Measurements from ENCODE around the gene TSGA10IP. TPM values are rescaled to one million over a fixed set of nuclear protein-coding genes. Genes with fewer than 3 reads are reported as not detected.

The TSGA10IP gene
- total and polyA plus RNA-seq, 10 of the 15 experiments (the other 5 are each of a cell fraction or from before 2014, with no cell fraction given) = not detected

GRCh38 chr11:65962141-65962564, 16.9 kb downstream of the TSGA10IP start:
- Histone ChIP-seq H3K27me3 (replicated peaks in 1 of 2; ENCODE audit: control insufficient read depth in 2 of 2, insufficient read depth in 2 of 2, low read length in 1 of 2) (no peaks in the 10 kb centered on the region), H4K20me1 (ENCODE audit: control insufficient read depth, insufficient read depth) (no peaks in the 10 kb centered on the region; the same call in 1 of the 2 replicates), H3K27ac (ENCODE audit: control insufficient read depth, insufficient read depth) (peak overlapping the region; percentile 56), H3K4me1 (ENCODE audit: control insufficient read depth, insufficient read depth, low read length) (peaks cover 9% of the 10 kb centered on the region), H3K9me3 (replicated peaks; ENCODE audit: control insufficient read depth, insufficient read depth, low read length) (no peaks in the 10 kb centered on the region), H3K4me3 (peak overlapping the region; percentile 95), H3K9ac (ENCODE audit: control insufficient read depth, insufficient read depth, low read length) (peak overlapping the region; percentile 98), H3K4me2 (ENCODE audit: control insufficient read depth, insufficient read depth) (peak overlapping the region; percentile 88), H2AFZ (ENCODE audit: control insufficient read depth, low read depth, low read length) (no peak overlapping the region), H3K79me2 (ENCODE audit: control insufficient read depth, insufficient read depth, low read length) (peaks cover 32% of the 10 kb centered on the region), H3K36me3 (ENCODE audit: control insufficient read depth in 2 of 2, insufficient read depth in 2 of 2, low read length in 1 of 2) (peaks cover 22 to 23% of the 10 kb centered on the region in 2 experiments; a peak in 3 of 4 replicates)
- in situ Hi-C loops (cut with MboI) = no loop called here
- BruUV-seq (replicated peaks) = TSS peak; percentile 73
- CTCF ChIA-PET = interaction anchor here (1.2 to 4.4 kb wide), 3 partner anchors 28 to 77 kb away, joined by 3 to 30 read pairs (median 23); partner anchors contain the start of genes CCDC85B and FIBP
- ATAC-seq = no peak; the same call in 2 of the 3 replicates
- SMC1A ChIA-PET (ENCODE audit: uncharacterized antibody, unreplicated experiment) = interaction anchor here (1.1 kb wide), 1 partner anchor 72 kb away, joined by 3 read pairs; the partner anchor contains the start of gene CCDC85B
- intact Hi-C loops (cut with micrococcal nuclease; ENCODE audit: unreplicated experiment) = no loop called here
- POLR2A ChIA-PET = interaction anchor here (0.7 to 1.5 kb wide), 2 partner anchors 63 to 74 kb away, joined by 3 to 7 read pairs; partner anchors contain the start of gene FIBP
- under 1% methylated on average over 11 of the region's 13 CpGs for WGBS (ENCODE audit: insufficient coverage, insufficient replicate concordance, low lambda C conversion rate, missing lambda C conversion rate)
- TF ChIP-seq CREM (IDR thresholded peaks at IDR 0.05; ENCODE audit: low read depth) = peak; percentile 5; the same call in 1 of the 2 replicates
- TF ChIP-seq JUNB (IDR thresholded peaks at IDR 0.05) = no peak
- no peak for DNase-seq (ENCODE audit: low read depth, low spot score)
- FAIRE-seq = no peak
- RAD21 ChIA-PET (ENCODE audit: unreplicated experiment) = interaction anchor here (1.1 to 1.2 kb wide), 3 partner anchors 71 to 103 kb away, joined by 5 to 7 read pairs (median 6); partner anchors contain the start of genes CCDC85B, FIBP and MUS81

GRCh38 chr11:65964906-65965305, 19.6 kb downstream of the TSGA10IP start:
- Histone ChIP-seq H3K4me2 (ENCODE audit: control insufficient read depth, insufficient read depth) (no peak overlapping the region), H4K20me1 (ENCODE audit: control insufficient read depth, insufficient read depth) (no peaks in the 10 kb centered on the region; the same call in 1 of the 2 replicates), H3K9ac (ENCODE audit: control insufficient read depth, insufficient read depth, low read length) (no peak overlapping the region), H3K36me3 (ENCODE audit: control insufficient read depth in 2 of 2, insufficient read depth in 2 of 2, low read length in 1 of 2) (peaks cover 32 to 33% of the 10 kb centered on the region in 2 experiments; a peak in 3 of 4 replicates), H3K9me3 (replicated peaks; ENCODE audit: control insufficient read depth, insufficient read depth, low read length) (no peaks in the 10 kb centered on the region), H3K27me3 (replicated peaks in 1 of 2; ENCODE audit: control insufficient read depth in 2 of 2, insufficient read depth in 2 of 2, low read length in 1 of 2) (no peaks in the 10 kb centered on the region), H2AFZ (ENCODE audit: control insufficient read depth, low read depth, low read length) (no peak overlapping the region), H3K79me2 (ENCODE audit: control insufficient read depth, insufficient read depth, low read length) (peaks cover 32% of the 10 kb centered on the region), H3K4me3 (no peak overlapping the region), H3K27ac (ENCODE audit: control insufficient read depth, insufficient read depth) (no peak overlapping the region), H3K4me1 (ENCODE audit: control insufficient read depth, insufficient read depth, low read length) (peaks cover 3% of the 10 kb centered on the region; the same call in 1 of the 2 replicates)
- in situ Hi-C loops (cut with MboI) (no loop called here), intact Hi-C loops (cut with micrococcal nuclease; ENCODE audit: unreplicated experiment) (no loop called here)
- BruUV-seq (replicated peaks) = no TSS peak
- SMC1A ChIA-PET (ENCODE audit: uncharacterized antibody, unreplicated experiment) = interaction anchor here (1.2 kb wide), 1 partner anchor 79 kb away, joined by 3 read pairs; no protein-coding TSS in a partner anchor
- POLR2A ChIA-PET = no interaction called here
- DNase-seq (ENCODE audit: low read depth, low spot score) (no peak), ATAC-seq (no peak), FAIRE-seq (no peak)
- CTCF ChIA-PET = interaction anchor here (1.0 kb wide), 1 partner anchor 79 kb away, joined by 3 read pairs; no protein-coding TSS in a partner anchor
- RAD21 ChIA-PET (ENCODE audit: unreplicated experiment) = no interaction called here
- 84% methylated on average over 10 of the region's 10 CpGs for WGBS (ENCODE audit: insufficient coverage, insufficient replicate concordance, low lambda C conversion rate, missing lambda C conversion rate)
- TF ChIP-seq HDGF (IDR thresholded peaks at IDR 0.05) = no peak
- TF ChIP-seq PAX5 (IDR thresholded peaks at IDR 0.05; ENCODE audit: borderline replicate concordance, low read depth, low read length) = no peak
- TF ChIP-seq CREM (IDR thresholded peaks at IDR 0.05; ENCODE audit: low read depth) = no peak
- TF ChIP-seq TAF1 (IDR thresholded peaks at IDR 0.05; ENCODE audit: borderline replicate concordance, low read depth, low read length) = no peak
- no peak for TF ChIP-seq SUPT20H (IDR thresholded peaks at IDR 0.05; ENCODE audit: borderline replicate concordance, control insufficient read depth, low read depth, low read length)
- TF ChIP-seq IKZF2 (IDR thresholded peaks at IDR 0.05) = no peak
- no peak for TF ChIP-seq REST (IDR thresholded peaks at IDR 0.05; ENCODE audit: low read depth, low read length)
- no peak for TF ChIP-seq BACH1 (IDR thresholded peaks at IDR 0.05; ENCODE audit: borderline replicate concordance)
- TF ChIP-seq RAD21 (IDR thresholded peaks at IDR 0.05; ENCODE audit: insufficient read depth, low read depth, low read length) = no peak
- no peak for TF ChIP-seq SMAD1 (IDR thresholded peaks at IDR 0.05; ENCODE audit: low read depth, partially characterized antibody)
- TF ChIP-seq TARDBP (IDR thresholded peaks at IDR 0.05; ENCODE audit: borderline replicate concordance) = no peak
- TF ChIP-seq PML (IDR thresholded peaks at IDR 0.05; ENCODE audit: low read length) = no peak
- no peak for TF ChIP-seq CBX5 (IDR thresholded peaks at IDR 0.05; ENCODE audit: low read depth)
- TF ChIP-seq MEF2B (IDR thresholded peaks at IDR 0.05; ENCODE audit: partially characterized antibody, poor library complexity, severe bottlenecking) = no peak
